ENCODE data around the gene EEF1G.
"Not testable (repeated sequence)": the region's sequence is repeated elsewhere in the genome, so short reads cannot be mapped to it uniquely, and the experiment has no call there.

EEF1G gene

DNA sequence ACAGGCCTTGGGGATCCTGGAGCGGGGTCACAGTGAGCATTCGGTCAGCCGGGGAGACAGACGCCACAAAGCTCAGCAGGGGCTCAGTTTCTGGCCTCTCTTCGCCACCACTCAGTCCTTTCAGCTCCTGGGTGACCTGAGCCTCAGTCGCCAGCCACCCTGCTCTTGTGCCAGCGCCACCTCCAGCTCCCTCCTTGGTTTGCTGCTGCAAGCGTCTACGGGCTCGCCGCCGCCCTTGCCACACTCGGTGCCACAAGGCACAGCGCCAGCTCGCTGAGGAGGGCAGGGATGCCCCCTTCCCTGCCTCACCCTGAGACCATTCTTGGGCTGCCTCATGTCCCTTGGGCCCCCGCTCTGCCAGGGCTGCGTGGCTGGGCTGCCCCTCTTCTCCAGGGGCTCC, 1.5 kb upstream of the EEF1G start:
- no peak for DNase-seq

DNA sequence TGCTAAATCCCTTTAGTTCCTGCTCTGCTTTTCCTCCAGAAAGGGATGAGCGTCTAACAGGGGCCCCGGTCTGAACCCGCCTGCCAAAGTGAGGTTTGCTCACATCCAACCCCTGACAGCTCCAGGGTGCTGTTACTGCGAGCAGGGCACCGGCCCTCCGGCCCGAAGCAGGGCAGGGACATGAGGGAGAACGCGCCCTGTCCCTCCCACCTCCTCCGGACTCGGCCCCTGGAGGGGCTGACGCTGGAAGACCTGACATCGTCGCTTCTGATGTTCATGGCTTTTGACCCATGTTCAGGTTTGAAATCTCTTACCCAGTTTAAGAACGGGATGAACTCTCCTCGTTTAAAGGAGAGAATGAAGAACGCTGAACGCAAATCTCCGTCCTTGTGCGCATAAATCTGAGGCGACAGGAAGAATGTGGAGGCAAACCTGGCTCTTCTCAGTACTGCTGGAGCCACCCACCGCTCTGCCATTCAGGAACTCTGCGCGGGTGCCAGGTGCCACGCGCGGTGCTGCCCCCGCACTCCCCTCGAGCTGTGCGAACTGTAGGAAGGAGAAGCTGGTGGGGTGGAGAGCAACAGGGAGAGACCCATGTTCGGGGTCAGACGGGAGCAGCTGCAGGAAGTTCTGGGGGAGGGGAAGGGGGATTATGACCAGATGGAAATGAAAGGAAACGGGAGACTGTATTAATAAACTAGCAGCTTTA, 826 bp upstream of the EEF1G start:
- DNase-seq = no peak

DNA sequence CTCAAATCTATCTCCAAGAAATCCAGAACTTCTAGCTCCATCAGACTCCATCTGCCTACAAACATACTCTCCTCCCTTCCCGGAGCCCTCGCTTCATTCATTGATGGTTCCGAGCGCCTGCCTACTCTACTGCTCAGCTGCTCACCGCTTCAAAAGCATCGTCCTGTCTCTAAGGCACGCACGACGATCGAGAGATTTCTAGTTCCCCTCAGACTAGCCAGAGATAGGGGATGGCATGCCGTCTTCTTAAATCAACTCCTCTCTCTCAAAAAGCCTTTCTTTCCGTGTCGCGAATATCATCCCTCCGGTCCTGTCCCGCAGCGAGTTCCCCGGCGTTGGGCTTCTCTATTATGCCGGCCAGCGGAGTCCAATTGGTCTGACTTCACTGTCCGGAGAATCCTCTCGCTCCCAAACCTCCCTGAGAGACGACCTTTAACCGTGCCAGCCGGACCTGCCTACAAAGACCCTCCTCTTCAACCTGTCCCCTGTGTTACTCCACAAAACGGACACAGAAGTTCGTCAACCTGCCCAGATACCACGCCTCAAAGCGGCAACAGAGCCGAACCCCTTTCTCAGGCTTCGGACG, 592 bp downstream of the EEF1G start:
- DNase-seq = no peak

DNA sequence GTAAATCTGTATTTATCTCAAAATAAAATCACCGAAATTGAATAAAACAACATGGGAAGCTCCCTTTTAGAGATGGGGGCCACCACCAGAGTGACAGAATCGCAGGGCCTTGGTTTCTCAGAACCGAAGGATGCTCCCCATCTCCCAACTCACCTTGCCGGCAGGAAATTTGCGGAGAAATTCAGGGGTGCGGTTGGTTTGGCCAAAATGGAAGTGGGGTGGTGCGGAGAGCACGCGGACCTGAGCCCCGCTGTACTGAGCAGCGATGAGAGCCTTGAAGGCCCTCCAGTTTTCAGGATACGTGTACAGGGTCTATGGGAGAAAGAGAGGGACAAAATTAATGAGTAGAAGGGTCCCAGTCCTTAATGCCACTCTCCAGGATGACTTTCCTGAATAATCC, 1.3 kb downstream of the EEF1G start:
- DNase-seq = no peak

DNA sequence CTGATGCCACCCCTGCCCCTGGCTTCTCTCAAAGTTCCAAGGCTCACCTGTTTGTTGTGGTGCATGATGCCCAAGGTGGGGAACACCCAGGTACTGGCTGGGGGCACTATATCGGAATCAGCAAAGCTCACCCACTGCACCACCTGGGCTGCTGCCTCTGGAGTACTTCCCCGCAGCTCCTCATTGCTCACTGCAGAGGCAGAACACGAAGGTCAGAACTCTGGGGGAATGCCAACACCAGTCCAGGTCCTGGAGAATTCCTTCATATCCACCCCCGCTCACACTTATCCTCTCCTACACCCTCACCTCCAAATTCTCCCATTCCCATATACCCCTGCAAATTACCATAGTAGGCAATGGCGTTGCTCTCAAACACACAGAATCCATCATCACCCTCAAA, 2.2 kb downstream of the EEF1G start:
- not testable (repeated sequence) for DNase-seq

DNA sequence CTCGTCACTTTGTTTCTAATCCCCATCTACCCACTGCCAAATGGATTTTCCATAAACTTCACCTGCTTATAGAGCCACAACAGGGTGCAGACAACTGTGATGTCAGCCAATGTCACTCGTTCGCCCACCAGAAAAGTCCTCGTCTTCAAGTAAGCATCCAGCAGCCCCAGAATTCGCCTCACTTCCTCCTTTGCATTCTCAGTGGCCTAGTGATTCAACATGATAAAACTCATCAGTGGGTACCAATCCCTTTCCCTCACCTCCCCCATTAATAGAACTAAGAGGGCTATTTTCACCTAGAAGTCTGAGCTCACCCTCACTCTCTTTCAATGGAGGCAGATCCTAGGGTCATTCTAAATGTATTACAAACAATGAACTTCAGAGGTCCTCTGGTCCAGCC, 2.8 kb downstream of the EEF1G start:
- DNase-seq = not testable (repeated sequence)

DNA sequence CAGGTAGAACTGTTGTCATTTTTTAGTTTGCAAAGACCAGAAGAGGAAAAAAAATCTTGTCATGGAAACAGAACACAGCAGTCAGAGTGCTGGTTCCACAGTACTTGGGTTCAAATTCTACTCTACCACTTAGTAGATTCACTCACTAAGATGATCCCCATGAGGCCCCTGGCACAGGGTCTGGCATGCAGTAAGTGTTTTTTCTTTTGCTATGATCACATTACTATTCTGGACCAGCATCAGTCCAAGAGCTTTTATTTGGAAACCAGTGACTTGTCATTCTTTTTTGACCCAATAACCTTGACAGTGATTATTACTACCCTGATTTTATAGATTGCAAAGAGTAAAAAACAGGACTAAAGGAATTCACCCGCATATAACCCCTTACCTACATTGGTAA, 4.1 kb downstream of the EEF1G start:
- no peak for DNase-seq

DNA sequence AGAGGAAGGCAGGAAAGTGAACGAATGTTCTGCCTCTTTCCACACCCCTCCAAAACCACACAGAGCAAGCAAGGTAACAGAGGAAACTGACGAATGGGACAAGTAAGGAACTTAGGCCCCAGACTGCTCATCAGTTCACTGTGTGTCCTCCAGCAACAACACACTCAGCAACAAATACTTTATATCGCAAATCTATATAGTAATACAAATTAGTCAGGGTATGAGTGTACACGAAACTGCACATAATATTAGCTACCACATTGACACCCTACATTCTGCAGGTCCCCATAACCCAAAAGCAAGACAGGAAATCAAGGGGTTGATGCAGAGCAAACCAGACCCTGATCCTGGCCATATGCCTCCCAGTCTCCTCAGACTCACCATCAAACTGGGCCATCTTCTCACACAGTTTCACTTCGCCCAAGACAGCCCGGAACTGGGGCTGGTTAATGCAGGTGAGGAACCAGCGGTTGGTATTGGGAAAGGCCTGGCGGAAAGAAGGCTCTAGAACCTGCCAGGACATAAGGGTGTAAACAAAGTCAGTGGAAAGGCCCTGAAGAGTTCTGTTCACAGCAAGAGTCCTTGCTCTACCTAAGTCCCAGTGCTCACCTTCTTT, 6.6 kb downstream of the EEF1G start:
- DNase-seq = no peak

DNA sequence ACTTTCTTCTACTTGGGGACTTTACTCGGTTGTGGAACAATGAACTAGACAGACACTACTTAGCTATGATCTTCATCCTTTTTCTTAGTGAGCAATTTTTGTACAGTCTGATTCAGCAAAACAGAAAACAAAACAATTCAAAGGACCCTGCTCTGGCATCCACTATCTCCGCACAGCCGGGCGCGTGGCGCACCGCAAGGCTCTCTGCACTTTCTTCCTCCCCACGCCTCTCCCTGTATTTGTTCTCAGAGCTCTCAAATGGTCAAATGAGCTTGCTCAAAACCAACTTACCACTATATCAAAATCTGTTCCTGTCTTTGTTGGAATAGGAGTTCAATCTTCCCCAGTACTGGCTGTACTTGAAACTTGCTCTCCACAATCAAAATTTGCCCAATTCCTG, 7.4 kb downstream of the EEF1G start:
- DNase-seq = no peak

DNA sequence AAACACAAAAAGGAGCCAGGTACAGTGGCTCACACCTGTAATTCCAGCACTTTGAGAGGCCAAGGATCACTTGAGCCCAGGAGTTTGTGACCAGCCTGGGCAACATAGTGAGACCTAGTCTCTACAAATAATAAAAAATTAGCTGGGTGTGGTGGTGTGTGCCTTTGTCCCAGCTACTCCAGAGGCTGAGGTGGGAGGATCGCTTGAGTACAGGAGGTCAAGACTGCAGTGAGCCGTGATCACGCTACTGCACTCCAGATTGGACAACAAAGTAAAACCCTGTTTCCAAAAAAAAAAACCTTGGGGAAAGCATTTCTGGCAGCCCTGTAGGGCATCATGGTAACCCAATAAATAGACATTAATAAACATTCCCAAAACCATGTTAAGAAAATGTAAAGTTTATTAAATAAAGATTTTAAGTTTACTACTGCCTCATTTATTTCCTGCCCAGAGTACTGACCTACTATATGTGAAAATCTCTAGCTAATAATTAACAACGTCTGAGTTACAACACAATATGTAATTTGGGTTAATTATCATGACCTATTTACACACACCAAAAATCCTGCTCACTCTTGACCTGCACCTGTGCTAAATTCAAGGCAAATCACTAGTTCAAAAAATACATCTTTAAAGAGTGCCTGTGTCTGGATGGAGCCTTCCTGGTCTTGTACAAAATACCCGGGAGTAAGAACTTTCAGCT, 8.4 kb downstream of the EEF1G start:
- no peak for DNase-seq

DNA sequence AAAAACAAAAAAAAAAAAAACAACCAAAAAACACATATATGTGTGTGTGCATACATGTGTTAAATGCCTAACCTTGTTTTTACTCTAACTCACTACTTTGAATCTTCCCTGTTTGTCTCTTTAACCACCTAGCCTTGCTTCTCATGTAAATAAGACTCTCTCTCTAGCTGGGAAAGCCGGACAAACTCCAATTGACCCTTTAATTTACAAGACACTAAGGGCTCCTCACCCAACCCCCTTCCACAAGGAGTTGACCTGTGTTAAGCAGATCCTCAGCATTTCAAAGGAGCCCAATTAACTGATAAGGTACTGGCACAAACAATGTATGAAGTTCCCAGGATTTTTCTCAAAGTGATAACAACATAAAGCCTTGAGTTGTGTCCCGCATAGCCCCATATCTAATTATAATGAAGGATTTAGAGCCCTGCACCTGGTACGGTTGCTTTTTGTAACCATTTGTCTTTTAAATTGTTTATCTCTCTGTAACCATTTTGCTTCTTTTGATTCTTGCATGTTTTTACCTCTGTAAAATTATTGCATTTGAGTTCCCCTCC, 11.9 kb downstream of the EEF1G start:
- DNase-seq = not testable (repeated sequence)

DNA sequence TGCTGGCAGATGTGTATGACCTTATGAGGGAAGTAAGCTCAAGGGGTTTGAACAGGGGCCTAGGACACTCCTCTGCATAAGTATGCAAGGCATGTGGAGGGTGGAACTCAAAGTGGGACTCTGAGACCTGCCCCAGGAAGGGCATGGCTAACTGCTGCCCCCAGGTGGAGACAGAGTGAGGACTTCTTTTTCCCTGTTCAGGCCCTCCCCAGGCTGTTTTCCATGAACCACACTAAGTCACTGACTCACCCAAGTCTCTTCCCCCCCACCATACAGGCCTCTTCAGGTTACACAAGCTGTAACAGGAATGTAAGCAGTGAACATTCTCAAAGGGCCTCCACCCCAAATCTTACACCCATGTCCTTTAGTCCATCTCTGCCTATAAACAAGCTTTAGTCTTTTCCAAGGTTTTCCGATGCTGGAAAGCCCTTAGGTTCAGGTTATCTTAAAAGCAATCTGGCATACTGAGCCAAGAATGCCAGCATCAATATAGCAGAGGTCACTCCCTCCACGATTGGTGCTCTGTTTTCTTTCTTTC, 13.1 kb downstream of the EEF1G start:
- peak; percentile 72 for DNase-seq

DNA sequence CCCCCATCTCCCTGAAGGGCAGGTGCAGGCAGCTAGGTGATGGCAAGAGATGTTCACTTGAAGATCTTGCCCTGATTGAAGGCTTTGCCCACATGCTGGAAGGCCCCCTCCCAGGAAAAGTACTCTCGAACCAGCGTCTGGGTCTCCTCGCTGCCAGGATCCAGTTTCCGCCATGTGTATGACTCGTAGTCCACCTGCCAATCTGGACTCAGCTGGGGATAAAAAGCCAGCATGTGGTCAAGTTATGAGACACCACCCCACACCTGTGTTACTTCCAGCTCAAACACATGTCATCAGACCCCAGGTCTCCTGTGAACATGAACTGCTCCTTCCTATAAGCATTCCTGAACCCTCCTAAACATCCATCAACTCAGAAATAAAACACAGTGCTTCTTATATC, 14.1 kb downstream of the EEF1G start:
- DNase-seq = not testable (repeated sequence)

DNA sequence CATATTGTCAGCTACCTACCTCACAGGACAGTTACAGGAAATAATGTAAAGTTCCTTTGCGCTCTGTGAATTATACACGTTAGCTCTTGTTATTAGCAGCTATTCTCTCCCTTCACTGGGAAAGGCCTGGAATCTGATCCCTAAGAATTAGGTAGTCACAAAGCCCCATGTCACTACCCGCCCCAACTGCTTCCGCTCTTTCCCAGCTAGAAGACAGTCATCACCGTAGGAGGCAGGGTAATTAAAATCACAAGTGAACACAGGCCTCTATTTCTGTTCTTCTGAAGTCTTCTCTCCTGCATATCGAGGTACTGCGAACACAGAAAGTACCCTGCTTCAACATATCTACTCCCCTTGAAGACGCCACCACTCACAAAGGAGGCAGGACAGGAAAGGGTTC, 14.5 kb downstream of the EEF1G start:
- no peak for DNase-seq

DNA sequence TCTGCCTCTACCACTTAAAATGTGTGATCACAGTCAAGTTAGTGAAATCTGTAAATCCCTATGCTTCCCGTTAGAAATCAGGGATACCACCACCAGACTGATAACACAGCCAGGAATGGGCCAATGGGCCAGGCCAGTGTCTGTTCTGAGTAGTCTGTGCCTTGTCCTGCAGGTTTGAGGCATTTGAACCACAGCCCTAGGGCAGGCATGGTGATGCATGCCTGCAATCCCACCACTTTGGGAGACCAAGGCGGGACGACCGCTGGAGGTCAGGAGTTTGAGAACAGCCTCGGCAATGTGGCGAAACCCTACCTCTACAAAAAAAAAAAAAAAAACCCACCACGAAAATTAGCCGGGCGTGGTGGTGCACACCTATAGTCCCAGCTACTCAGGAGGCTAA, 15.0 kb downstream of the EEF1G start:
- no peak for DNase-seq

DNA sequence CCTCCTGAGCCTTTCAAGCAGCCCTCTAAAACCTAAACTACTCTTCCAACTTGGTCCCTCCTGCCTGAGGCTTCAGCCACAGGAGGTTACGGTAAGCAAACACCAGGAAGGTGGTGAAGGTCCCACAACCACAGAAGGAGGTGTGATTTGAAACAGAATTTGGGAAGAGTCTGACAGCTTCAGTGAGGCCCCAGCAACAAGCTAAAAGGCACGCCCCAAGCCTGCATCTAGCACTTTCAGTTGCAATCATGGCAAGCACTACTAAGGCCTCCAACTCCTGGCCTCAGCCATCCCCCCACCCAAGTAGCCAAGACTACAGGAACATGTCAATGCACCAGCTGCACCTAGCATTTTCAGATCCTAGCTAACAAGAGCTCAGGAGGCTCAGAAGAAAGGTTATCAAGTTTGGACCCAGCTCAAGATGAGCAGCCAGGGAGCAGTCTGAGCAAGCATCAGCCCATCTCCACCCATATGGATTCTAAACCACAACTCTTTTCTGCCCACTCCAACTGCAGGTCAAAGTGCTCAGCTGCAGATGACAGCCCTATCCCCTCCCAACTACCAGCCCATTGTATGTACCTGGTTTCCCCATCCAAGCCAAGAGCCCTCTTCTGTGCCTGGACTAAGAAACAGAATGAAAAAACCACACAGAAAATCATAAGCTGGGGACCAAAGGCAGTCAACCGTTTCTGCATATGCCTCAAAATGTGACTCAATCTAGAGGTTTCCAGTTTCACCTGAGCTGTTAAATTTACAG, 16.6 kb downstream of the EEF1G start:
- DNase-seq = no peak

DNA sequence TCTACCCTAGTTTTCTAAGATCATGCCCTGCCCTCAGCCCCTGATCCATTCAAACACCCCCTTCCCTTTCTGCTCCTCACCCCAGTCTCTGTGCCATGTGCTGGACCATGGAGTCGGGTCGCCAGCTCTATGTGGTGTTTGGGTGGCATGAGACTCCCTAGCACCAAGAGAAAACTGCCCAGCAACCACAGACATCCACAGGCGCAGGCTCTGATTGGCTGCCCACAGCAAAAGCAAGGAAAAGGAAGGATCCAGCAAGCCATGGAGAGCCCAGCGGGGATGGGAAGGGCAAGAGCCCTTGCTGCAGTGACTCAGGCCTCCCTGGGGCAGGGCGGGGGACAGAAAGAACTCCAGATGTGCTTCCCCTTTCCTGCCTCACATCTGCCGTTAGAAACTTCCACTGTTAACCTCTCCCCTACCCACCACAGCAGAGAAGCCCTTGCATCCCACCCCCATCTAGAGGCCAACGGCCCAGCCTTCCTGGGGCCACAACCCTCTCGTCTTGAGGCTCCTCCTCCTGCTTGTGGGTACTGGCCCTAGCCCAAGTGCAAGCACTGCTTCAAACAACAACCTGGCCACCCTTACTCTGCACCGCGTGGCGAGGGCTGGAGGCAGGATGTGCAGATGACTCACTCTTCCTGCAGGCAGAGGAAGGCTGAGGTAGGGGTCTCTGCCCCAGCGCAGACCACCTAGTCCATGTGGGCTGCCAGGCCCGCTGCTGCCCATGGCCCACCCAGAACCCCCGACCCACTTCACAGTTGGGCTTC, 17.4 kb downstream of the EEF1G start:
- peak; percentile 58 for DNase-seq

DNA sequence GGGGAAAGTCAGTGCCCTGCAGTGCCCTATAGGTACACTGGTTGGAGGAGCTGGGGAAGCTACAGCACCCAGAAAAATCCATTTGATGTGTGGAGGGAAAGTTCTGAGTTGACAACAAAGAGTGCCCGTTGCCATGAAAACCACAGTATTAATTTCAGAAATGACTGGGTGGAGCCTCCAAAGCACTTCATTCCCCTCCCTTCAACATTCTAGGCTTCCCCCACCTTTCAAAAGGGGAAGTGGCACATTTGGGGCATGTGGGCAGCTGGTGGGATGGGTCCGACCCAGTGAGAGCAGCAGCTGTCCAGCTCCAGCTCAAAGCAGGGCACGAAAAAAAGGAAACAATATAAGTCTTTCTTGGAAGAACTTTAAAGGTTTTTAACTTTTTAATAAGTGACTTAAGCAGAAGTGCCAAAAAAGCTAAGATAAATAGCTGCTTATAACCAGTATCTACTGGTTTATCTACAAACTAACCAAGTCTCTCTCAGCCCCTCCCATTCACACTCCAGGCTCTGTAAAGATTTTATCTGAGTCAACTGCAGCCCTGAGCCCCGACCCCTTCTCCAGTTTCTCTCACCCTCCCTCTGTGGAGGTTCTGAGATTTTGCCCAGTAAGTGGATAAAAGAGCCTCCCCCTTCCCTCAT, 18.1 kb downstream of the EEF1G start:
- no peak for DNase-seq

DNA sequence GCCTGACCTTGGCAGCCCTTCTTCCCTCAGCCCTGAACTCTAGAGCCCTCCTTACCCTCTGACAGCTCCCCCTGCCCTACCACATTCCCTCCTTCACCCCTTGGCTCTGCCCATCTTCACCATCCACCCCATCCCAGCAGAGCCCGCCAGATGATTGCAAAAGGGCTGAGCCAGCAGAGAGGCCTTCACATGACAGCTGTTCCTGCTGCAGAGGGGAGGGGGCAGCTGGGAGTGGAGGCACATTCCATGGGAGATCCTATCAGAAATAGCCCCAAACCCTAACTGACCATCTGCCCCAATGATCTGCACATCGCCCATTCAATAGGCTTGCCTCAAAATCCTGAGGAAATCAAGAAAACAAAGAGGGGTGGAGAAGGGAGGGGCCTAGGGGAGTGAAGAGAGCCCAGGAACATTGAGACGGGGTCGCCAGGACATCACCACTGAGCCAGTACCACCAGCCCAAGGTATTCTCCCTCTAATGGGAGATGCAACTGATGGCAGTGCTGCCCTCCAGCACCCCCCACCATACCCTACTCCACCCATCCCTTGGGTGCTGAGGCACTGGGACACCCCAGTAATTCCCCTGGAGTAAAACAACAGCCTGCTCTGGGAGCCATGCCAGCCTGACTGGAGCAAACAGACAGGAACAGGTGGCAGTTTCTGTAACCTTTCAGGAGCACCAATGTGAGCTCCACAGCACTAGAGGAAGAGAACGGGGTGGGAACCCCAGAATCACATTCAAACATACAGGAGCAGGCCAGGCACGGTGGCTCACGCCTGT, 19.1 kb downstream of the EEF1G start:
- DNase-seq = no peak

DNA sequence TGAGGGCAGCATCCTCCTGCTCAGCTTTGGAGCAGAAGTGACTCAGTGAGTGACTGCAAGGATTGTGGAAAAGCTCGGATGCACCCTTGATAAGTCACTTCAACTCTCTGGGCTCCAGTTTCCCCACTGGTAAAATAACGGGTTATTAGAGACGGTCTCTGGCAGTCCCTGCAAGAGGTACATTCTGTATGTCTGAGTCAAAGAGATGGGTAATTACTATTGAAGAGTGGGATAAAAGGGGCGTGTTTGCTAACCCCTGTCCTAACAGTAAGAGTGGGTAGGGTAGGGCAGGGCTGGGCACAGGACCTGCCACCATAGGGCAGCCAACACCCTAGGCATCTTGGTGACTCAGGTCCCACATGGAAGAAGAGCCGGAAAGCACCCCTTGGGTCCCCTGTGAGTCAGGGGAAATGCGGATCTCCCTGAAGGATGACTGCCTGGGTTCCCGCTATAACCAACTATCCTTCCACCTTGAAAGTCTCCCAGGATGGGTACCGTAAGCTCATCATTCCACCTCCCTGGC, 19.8 kb downstream of the EEF1G start:
- no peak for DNase-seq

All from stimulated activated CD4-positive, alpha-beta T cell treated with anti-CD3 and anti-CD28 coated beads, Interleukin-4, amount 100 ng/mL, for 1 hour (primary cell).